ENCODE results near the gene CHRNA4. TPM values are rescaled to one million over a fixed set of nuclear protein-coding genes. Genes with fewer than 3 reads are reported as not detected.

CHRNA4 gene
- total RNA-seq, 2 donors from 2014 or later: not detected

DNA sequence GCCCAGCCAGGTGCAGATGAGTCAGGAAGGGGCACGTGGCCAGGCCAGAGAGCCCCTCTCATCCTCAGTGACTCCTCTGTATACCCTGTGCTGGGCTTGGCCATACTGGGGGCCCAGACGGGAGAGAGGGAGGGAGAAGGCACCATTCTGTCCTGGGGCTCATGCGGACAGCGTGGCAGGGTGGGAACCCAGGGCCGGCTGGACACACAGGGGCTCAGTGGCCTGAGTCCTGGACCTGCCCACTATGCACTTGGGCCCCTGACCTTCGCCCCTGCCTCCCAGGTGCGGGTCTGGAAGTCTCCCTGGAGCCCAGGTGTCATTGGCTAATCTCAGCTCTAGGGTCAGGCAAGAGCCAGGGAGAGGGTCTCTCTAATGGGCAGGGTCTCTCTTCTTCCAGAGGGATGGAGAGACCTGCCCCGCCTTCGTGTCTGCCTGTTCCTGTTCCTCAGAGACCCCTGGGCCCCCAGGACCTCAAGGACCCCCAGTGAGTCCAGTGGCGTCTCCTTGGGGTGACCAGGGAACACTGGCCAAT lies 40.5 kb downstream of the CHRNA4 start:
- H3K9me3 ChIP-seq: no peaks in the 10 kb centered on the region
- DNase-seq (ENCODE audit: low spot score) (no peak), ATAC-seq (ENCODE audit: insufficient number of reproducible peaks, low FRiP score, low read depth) (no peak)
- no peak overlapping the region for H3K27ac ChIP-seq
- TF ChIP-seq, protein P1, sequence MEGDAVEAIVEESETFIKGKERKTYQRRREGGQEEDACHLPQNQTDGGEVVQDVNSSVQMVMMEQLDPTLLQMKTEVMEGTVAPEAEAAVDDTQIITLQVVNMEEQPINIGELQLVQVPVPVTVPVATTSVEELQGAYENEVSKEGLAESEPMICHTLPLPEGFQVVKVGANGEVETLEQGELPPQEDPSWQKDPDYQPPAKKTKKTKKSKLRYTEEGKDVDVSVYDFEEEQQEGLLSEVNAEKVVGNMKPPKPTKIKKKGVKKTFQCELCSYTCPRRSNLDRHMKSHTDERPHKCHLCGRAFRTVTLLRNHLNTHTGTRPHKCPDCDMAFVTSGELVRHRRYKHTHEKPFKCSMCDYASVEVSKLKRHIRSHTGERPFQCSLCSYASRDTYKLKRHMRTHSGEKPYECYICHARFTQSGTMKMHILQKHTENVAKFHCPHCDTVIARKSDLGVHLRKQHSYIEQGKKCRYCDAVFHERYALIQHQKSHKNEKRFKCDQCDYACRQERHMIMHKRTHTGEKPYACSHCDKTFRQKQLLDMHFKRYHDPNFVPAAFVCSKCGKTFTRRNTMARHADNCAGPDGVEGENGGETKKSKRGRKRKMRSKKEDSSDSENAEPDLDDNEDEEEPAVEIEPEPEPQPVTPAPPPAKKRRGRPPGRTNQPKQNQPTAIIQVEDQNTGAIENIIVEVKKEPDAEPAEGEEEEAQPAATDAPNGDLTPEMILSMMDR (IDR thresholded peaks at IDR 0.05): no peak
- H3K36me3 ChIP-seq: no peaks in the 10 kb centered on the region
- no peaks in the 10 kb centered on the region for H3K27me3 ChIP-seq (replicated peaks; ENCODE audit: insufficient read depth)
- no peaks in the 10 kb centered on the region for H3K4me1 ChIP-seq (ENCODE audit: control insufficient read depth in 1 of 2, low read depth in 2 of 2)
- no peak overlapping the region for H3K4me3 ChIP-seq

DNA sequence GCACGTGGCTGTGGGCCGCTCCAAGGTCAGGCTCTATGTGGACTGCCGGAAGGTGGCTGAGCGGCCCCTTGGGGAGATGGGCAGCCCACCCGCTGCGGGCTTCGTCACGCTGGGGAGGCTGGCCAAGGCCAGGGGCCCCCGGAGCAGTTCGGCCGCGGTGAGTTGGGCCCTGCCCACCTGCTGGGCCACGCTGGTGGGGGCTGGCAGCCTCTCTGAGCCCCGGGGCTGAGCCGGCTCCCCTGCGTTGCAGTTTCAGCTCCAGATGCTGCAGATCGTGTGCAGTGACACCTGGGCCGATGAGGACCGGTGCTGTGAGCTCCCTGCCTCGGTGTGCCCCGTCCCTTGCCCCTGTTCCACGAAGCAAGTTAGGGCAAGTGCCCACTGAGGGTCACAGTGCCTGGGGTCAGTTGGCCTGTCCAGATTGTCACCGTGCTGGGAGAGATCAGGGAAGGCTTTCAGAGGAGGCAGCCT lies 41.1 kb downstream of the CHRNA4 start:
- TF ChIP-seq, protein P1 (IDR thresholded peaks at IDR 0.05): no peak
- no peaks in the 10 kb centered on the region for H3K4me1 ChIP-seq (ENCODE audit: control insufficient read depth in 1 of 2, low read depth in 2 of 2)
- H3K27me3 ChIP-seq (replicated peaks; ENCODE audit: insufficient read depth): no peaks in the 10 kb centered on the region
- no peak overlapping the region for H3K4me3 ChIP-seq
- ATAC-seq (ENCODE audit: insufficient number of reproducible peaks, low FRiP score, low read depth): no peak
- H3K36me3 ChIP-seq: no peaks in the 10 kb centered on the region
- H3K9me3 ChIP-seq: no peaks in the 10 kb centered on the region
- H3K27ac ChIP-seq: no peak overlapping the region
- no peak for DNase-seq (ENCODE audit: low spot score)

DNA sequence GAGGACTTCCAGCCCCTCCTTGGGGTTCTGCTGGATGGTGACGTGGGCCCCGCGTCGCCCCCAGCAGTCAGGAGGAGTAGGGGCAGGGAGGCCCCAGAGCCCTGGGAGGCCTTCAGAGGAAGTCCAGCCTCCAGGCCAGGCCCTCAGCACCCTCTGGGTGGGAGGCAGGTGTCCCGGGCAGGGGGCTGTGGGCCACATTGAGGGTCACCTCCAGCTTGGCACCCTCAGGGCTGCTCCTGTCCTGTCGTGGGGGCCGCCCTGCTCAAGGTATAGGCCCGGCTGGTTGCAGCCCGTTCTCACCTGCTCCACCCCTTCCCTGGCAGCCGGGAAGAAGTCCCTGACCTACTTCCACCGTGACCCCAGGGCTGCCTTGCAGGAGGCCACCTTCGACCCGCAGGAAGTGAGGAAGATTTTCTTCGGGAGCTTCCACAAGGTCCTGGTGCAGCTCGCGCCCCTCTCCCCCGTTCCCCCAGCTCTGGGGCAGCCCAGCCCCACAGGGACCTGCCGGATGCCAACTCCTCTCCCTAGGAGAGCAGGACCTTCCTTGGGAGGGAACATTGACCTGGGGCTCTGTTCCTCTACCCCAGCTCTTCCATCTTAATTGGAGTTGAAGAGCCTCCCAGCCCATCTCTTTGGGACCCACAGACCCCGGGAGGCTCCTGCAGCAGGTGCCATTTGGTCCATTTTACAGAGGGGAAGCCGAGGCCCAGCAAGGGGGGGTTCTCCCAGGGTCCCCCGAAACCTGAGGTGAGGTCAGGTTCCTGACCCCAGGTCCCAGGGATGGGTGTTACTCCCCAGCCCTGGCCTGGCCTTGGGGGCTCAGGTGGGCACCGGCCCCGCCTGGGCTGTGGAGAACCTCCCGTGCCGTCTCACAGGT lies 41.7 kb downstream of the CHRNA4 start:
- TF ChIP-seq, protein P1 (IDR thresholded peaks at IDR 0.05): no peak
- Histone ChIP-seq H3K9me3 (no peaks in the 10 kb centered on the region), H3K36me3 (no peaks in the 10 kb centered on the region), H3K4me1 (ENCODE audit: control insufficient read depth in 1 of 2, low read depth in 2 of 2) (no peaks in the 10 kb centered on the region), H3K27ac (no peak overlapping the region), H3K4me3 (no peak overlapping the region), H3K27me3 (replicated peaks; ENCODE audit: insufficient read depth) (no peaks in the 10 kb centered on the region)
- ATAC-seq (ENCODE audit: insufficient number of reproducible peaks, low FRiP score, low read depth) (no peak), DNase-seq (ENCODE audit: low spot score) (no peak)

DNA sequence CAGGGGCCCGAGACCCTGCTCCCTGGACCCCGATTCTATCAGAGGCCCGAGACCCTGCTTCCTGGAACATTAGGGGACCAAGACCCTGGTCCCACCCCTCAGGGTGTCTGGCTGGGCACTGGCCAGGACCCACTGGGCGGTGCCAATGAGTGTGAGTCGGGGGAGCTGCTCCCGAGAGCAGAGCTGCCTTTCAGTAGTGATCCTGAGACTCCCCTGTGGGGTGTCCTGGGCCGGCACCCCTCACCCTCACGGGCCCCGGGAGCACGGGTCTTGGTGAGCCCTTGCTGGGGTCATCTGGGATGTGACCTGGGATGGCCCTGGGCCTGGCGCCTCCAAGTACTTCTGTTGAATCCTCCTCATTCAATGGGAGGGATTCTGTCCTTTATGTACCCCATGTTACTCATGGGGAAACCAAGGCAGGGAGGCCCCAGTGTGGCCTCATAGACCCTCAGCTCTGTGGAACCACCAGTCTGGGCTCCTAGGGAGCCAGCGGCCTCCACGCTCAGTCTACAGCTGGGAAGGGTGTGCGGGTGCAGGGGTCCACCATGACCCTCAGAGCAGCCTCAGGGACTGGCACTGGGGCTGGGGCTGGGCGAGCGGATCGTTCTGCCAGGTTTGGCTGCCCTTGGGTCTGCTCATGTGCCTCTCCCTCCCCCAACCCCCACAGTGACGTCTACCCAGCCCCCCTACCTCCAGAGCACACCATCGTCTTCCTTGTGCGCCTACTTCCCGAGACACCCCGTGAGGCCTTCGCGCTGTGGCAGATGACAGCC lies 42.6 kb downstream of the CHRNA4 start:
- TF ChIP-seq, protein P1 (IDR thresholded peaks at IDR 0.05): no peak
- Histone ChIP-seq H3K4me1 (ENCODE audit: control insufficient read depth in 1 of 2, low read depth in 2 of 2) (no peaks in the 10 kb centered on the region), H3K9me3 (no peaks in the 10 kb centered on the region), H3K36me3 (no peaks in the 10 kb centered on the region), H3K27me3 (replicated peaks; ENCODE audit: insufficient read depth) (no peaks in the 10 kb centered on the region), H3K27ac (no peak overlapping the region), H3K4me3 (no peak overlapping the region)
- ATAC-seq (ENCODE audit: insufficient number of reproducible peaks, low FRiP score, low read depth) (no peak), DNase-seq (ENCODE audit: low spot score) (no peak)
